Keratinocyte (primary cell): ENCODE measurements around the gene SLC25A43.

Source experiments
- CTCF ChIP-seq, 3 experiments: IDR thresholded peaks in 1 of 3; conservative IDR thresholded peaks in 1 of 3; optimal IDR thresholded peaks in 1 of 3; 2 replicates in 2 of 3; 3 replicates in 1 of 3; pipeline versions ENCODE3 to v1.5.1; 2011; ENCODE audit warnings: low read length in 3 of 3, mild to moderate bottlenecking in 3 of 3, moderate library complexity in 2 of 3, control low read depth in 1 of 3, inconsistent platforms in 1 of 3; ENCODE audit not compliant: insufficient read depth in 2 of 3; ENCODE audit errors: extremely low read depth in 1 of 3
- EZH2 ChIP-seq: IDR thresholded peaks from one replicate; pipeline ENCODE4 v1.6.1; 2012; ENCODE audit warnings: inconsistent platforms, mild to moderate bottlenecking, low read length, moderate library complexity

DNA sequence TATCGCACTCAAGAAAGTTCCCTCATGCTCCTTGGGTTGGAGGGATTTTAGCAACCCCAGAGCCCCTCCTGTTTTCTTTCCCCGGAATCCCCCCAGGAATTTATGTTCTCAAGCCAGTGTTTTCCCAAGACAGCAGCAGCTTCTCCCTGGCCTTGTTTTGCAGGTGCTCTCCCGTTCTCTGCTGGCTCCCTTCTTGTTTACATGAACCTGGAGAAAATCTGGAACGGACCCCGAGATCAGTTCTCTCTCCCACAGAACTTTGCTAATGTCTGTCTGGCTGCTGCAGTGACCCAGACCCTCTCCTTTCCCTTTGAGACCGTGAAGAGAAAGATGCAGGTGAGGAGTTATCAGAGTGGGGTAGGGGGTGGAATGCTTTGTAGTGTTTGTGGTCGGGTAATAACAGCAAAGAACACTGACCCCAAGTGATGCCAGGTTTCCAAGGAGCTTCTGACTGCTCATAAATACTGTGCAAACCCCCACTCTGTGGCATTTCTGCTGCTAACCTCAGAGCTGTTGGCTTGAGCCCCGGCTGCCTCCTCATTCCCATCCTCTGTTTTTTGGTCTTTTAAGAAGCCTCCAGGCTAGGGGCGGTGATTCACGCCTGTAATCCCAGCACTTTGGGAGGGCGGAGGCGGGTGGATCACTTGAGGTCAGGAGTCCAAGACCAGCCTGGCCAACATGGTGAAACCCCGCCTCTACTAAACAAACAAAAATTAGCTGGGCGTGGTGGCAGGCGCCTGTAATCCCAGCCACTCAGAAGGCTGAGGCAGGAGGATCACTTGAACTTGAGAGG lies 11.1 kb downstream of the SLC25A43 start:
- no peak for TF ChIP-seq CTCF (optimal IDR thresholded peaks at IDR 0.05 in 1 of 3, IDR thresholded peaks at IDR 0.05 in 1 of 3, conservative IDR thresholded peaks at IDR 0.05 in 1 of 3; ENCODE audit: extremely low read depth in 1 of 3, insufficient read depth in 2 of 3, low read length in 3 of 3)
- TF ChIP-seq EZH2: no peak
